Measurements from ENCODE around the gene UGGT1. TPM values are rescaled to one million over a fixed set of nuclear protein-coding genes. Genes with fewer than 3 reads are reported as not detected.

The UGGT1 gene, protein sequence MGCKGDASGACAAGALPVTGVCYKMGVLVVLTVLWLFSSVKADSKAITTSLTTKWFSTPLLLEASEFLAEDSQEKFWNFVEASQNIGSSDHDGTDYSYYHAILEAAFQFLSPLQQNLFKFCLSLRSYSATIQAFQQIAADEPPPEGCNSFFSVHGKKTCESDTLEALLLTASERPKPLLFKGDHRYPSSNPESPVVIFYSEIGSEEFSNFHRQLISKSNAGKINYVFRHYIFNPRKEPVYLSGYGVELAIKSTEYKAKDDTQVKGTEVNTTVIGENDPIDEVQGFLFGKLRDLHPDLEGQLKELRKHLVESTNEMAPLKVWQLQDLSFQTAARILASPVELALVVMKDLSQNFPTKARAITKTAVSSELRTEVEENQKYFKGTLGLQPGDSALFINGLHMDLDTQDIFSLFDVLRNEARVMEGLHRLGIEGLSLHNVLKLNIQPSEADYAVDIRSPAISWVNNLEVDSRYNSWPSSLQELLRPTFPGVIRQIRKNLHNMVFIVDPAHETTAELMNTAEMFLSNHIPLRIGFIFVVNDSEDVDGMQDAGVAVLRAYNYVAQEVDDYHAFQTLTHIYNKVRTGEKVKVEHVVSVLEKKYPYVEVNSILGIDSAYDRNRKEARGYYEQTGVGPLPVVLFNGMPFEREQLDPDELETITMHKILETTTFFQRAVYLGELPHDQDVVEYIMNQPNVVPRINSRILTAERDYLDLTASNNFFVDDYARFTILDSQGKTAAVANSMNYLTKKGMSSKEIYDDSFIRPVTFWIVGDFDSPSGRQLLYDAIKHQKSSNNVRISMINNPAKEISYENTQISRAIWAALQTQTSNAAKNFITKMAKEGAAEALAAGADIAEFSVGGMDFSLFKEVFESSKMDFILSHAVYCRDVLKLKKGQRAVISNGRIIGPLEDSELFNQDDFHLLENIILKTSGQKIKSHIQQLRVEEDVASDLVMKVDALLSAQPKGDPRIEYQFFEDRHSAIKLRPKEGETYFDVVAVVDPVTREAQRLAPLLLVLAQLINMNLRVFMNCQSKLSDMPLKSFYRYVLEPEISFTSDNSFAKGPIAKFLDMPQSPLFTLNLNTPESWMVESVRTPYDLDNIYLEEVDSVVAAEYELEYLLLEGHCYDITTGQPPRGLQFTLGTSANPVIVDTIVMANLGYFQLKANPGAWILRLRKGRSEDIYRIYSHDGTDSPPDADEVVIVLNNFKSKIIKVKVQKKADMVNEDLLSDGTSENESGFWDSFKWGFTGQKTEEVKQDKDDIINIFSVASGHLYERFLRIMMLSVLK (N-terminal part only)
- total RNA-seq, result 90.8 and 113 TPM in 2 replicates

DNA sequence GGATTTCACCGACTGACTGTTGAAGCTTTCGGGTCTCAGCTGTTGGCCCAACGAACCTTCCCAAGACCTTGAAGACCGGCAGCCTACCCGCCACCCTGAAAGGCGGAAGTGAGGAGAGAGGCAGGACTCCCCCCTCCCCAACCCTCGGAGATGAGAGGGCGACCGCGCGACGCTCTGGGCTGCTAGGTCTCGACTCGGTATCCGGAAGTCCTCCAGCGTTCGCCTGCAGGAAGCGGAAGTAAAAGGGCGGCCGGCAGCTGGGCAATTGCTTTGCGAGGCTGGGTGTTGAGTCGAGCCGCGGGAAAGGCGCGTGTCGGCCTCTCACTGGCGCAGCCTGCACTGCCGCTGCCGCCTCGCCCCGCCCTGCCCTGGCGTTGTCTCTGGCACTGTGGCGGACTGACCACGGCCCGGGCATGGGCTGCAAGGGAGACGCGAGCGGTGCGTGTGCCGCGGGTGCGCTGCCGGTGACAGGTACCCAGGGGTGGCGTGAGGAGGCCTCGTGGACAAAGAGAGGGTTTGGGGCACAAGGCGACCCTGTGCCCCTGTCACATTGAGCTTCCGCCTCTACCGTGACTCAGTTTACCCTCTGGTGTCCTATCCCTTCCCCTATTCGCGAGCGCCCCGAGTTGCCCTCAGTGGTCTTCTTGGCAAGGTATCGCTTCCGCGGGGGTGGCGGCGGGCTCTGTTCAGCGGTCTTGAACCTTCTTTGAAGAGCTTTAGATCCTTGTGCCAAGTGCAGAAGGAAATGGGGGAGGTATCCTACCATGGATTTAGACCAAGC is at the start of gene UGGT1:
UGGT1 (plus strand) TSS at position 256 of the 781 bp plus-strand sequence; CDS start at position 414, 158 bp downstream.

Small RNA genes lying within 50 kb of the gene (small RNA-seq; reads per million reads assigned to genes)
- gene AC108059.2 (not detected), gene AC108059.3 (not detected), gene DYNLT3P2 (not detected), gene RF00019 (not detected)

Other genes starting within 250 kb of the UGGT1 start
- 17.5 and 20.2 TPM in 2 replicates for gene POLR2D, start 233.0 kb upstream of the UGGT1 start, total RNA-seq
- 11.8 and 14.5 TPM in 2 replicates for gene AMMECR1L, start 205.2 kb upstream of the UGGT1 start, total RNA-seq
- gene SAP130, start 63.1 kb upstream of the UGGT1 start, total RNA-seq, result 8.6 and 8.8 TPM in 2 replicates
- gene HS6ST1, start 227.7 kb downstream of the UGGT1 start, total RNA-seq, result 17.4 and 21.4 TPM in 2 replicates